HK-2 (cell line): ENCODE data around the gene PIGU.
"Not testable (repeated sequence)": the region's sequence is repeated elsewhere in the genome, so short reads cannot be mapped to it uniquely, and the experiment has no call there.

ENCODE experiments used
- DNase-seq: peaks from one replicate; pipeline ENCODE4 v3.0.0-alpha.2; 2018; ENCODE audit not compliant: unreplicated experiment

Gene PIGU

DNA sequence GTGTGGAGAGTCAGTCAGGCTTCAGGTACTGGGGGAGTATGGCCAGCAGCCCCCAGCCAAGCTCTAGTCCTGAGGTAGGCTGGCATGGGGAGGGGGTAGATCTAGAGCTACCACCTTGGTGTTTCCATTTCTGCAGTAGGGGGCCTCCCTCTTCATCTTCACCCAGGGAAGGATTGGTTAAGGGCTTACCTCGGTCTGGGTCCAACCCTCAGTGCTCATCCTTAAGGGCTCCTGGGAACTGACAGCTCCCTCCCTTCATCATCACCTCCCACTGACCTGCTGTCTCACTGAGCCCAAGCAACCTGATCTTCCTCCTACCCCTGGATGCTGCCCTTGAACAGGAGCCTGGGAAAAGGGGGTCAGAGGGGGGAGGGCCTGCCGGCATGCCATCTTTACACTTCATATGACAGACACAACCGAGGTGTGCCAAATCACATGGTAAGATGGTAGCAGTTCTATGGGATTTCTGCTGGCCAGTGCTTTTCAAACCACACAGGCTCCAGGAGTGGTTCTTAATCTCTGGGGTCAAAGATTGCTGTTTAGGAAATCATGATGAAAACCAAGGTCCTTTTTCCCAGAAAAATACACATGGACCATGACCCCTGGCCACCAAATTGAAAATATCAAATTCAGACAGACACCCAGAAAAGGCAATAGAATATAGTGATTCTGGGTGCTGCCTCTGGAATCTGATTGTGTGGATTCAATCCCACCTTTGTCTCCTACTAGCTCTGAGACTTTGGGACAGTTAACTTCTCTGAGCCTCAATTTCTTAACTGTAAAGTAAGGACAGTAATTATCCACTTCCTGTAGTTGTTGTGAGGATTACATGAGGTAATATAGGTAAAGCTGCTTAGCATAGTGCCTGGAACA lies 30.3 kb upstream of the PIGU start:
- no peak for DNase-seq

DNA sequence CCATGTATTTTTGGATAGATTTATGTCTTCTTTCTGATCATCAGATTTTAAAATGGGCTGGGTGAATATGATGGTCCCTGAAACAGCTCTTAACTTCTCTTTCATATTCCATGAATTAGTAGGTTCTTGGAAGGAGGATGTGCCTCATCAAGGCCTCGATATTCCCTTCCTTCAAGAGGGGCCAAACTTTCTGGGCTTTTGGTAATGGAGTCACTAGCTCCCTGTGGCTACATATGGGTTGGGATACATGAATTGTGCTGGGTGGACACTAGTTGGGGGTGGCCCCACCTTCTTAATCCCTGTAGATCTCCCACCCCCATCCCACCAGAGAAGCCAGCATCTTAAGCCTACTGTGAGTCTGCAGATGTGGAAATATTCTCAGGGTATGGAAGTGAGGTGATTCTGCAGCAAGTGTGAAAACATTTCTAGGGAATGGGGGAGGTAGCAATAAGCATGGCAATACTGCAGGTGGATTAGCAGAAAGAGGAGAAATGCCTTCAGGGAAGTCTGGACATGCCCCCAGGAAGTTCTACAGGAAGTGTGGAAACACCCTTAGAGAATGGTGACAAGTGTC lies 29.5 kb upstream of the PIGU start:
- no peak for DNase-seq

DNA sequence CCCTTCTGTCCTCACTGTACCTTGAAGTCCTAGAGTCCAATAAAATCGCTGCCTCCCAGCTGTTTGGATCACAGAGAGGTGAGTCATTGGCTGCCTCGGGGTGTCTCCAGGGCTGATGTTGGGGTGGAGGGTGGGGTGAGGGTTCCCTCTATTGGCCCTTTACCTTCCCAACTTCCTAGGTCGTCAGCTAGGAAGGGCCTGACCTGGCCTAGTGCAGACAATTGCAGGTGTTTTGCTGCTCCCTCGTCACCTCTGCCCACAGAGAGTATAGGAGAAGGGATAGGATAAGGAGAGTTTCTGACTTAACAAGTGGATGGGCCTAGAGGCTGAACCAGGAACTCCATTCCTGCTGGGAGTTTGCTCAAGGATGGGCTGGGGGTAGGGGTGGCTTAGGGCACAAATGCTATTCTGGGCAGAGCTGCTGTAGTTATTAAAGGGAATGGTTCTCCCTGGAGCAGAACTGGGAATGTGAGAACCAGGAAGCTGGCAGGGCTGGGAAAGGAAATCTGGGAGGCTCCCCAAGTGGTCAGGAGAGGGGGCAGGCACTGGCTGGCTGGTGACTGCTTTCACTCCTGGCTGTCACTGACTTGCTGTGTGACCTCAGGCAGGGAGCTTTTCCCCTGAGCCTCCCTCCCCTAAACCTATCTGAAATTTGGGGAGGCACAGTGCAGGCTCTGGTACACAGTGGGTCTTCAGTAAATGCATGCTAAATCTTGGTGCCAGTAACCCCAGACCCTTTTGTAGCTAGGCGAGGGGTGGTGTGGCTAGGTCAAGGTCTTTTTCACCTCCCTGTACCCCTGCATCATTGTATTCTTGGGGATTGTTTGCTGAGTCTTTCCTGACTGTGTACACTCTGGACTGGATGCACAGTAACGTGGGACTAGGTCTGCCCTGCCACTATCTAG lies 28.8 kb upstream of the PIGU start:
- DNase-seq: peak; percentile 30

DNA sequence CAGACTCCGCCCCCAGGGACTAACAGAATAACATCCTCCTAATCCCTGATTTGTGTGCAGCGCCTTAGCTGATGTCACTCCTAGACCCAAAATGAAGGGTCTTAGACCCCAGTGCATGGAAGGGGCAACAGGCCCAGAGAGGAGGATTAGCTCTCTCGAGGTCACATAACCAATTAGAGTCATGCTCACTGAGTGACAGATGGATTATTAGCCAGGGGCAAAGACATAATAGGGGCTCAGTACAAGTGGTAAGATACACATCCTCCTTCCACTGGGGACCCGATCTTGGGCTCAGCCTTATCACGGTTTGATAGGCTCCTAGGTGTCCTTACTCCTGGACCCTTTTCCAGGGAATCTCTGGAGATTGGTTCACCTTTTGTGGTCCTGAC lies 28.1 kb upstream of the PIGU start:
- DNase-seq: no peak

DNA sequence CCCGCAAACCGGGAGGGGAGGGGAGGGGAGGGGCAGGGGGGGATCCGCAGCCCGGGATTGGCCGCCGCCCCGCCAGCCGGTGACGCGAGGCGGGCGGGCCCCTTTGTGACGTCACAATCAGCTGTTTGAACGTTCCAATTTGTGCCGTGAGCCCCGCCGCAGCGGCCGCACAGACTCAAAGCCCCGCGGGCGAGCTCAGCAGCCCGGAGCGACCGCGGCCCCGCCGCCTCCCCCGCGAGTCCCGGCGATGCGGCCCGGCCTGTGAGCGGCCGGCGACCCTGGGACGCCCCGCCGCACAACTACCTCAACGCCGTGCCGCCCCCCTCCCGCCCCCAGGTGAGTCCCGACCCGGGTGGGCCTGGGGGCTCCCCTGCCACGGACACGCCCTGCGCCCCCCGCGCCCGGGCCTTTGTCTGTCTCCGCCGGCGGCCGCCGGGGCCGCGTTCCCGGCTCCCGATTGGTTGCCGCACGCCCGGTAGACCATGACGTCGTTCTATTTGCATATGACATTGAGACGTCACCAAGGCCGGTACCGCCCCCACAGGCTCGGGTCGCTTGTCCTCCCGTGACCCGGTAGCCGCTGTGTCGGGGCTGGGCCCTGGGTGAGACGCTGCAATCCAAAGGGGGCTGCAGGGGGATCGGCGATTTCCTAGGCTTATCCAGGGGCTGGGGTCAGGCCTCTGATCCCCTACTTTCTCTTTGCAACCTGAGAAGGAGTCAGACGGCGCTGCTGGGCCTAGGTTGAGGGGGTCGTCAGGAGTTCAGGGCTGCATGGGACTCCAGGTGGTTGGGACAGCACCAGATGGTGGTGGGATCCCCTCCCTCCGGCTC lies 27.5 kb upstream of the PIGU start, which contains the start of gene TP53INP2:
Gene TP53INP2 (plus strand): TSS at position 168 of the 831 bp plus-strand sequence. CDS start 4,396 bp downstream, outside the sequence.
- peak; percentile 81 for DNase-seq

DNA sequence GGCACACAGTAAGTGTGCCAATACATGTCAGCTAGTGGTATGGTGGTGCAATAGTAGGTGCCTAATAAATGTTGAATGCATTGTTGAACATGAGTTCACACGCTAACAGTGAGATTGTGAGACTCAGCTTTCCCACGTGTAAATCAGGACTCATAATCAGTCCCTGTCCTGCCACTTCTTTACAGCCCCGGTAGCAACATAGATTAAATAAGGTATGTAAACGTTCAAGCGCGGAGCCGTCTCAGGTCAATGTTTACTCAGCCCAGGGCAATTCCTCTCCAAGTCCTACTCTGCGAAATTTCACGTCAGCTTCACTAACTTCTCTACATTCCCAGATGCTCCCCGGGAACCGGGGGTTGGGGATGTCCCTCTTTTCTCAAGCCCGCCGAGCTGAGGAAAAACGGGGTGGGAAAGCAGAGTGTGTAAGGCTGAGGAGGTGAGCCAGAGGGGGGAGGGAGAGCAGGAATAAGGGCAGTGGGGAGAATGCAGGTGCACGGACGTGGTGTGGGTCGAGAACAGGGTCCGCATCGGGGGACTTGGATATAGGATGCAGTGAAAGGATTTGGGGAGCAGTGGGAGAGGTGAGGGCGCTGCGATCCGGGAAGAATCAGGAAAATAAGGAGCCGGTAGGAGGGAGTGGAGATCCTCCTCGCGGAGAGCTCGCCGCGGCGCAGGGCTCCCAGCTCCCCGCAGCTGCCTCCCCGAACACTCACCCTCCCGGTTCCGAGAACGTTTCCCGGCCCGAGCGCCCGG lies 26.7 kb upstream of the PIGU start:
- peak; percentile 39 for DNase-seq

DNA sequence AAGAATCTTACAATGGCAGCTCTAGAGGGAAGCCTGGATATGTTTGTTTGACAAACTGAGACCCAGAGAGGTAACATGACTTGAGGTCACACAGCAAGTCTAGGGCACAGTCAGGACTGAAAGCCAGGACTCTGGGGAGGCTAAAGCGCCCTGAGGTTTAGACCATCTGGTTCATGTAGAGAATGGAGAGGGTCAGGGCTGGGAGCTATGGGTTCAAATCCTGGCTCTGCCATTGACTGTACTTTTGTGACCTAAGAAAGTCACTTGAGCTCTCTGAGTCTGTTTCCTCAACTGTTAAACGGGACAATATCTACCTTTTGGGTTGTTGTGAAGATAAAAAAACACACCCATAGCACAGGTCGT lies 26.1 kb upstream of the PIGU start:
- no peak for DNase-seq

DNA sequence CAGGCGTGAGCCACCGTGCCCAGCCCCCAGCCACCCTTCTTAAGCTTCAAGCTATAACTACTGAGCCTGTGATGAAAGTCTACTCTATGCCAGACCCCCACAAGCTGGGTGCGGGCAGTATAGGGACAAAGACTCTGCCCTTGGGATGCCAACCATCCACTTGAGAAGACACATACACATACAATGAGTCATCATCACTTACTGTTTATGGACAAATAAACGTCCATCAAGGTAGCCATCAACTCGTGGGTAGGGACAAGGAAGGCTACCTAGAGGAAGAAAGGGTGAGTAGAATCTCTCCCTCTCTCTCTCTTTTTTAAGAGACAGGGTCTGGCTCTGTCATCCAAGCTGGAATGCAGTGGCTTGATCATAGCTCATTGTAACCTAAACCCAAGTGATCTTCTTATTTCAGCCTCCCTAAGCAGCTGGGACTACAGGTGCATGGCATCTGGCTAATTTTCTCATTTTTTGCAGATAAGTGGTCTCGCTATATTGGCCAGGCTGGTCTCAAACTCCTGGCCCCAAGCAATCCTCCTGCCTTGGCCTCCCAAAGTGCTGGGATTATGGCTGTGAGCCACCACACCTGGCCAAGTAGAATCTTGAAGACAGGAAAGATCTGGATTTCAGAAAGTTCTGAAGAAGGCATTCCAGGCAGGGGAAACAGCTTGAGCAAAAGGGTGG lies 24.7 kb upstream of the PIGU start:
- DNase-seq: no peak

DNA sequence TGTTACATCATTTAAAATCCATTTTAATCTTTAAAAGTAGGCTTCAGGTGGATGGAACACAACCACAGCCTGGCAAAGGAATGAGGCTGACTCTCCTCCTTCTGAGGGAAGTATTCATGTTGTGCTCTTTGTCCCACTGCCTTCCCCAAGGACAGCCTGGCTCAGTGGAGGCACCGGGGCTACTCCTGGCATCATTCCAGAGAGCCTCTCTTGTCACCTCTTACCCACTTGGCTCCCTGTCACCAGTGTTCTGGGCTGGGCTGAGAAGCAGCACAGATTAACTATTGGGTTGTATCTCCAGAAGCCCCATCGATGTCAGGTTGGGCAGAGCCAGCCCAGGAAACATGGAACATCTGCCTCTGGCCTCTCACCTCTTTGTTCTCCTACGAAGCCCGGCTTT lies 16.5 kb upstream of the PIGU start:
- DNase-seq: no peak

DNA sequence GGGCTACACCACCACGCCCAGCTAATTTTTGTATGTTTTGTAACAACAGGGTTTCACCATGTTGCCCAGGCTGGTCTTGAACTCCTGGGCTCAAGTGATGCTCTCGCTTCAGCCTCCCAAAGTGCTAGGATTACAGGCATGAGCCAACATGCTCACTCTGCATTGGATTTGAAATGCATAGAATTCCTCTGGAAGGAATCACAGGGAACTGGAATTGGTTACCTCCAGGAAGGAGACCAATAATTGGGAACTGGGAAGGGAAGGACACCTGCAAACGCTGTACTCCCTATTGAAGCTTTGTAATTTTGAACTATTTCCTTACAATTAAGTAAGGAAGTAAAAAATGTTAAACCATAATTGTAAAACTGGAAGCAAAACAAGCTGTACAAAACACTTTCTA lies 14.9 kb upstream of the PIGU start:
- no peak for DNase-seq

DNA sequence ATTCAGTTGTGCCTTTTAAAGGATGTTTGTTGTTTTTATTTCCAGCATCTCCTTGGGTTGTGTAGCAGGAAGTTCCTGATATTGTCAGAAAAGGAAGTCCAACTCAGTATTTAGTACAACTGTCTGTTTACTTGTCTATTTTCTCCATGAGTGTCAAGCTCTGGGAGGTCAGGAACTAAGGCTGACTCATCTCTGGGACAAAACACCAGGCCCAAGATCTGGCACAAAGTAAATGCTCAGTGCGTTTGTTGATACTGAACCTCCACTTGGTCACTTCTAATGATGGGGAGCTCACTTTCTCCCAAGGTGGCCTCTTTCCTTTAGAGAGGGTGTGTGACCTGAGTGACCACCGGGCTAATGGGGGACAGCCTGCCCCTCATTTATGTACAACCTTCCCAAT lies 12.6 kb upstream of the PIGU start:
- no peak for DNase-seq

DNA sequence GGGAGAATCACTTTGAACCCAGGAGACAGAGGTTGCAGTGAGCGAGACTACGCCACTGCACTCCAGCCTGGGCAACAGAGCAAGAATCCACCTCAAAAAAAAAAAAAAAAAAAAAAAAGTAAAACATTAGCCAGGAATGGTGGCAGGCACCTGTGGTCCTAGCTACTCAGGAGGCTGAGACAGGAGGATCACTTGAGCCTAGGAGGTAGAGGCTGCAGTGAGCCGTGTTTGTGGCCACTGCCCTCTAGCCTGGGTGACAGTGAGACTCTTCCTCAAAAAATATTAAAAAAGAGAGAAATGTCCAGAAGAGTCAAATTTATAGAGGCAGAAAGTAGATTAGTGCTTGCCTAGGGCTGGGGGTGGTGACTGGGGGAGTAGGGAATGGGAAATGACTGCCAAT lies 6.8 kb upstream of the PIGU start:
- no peak for DNase-seq

DNA sequence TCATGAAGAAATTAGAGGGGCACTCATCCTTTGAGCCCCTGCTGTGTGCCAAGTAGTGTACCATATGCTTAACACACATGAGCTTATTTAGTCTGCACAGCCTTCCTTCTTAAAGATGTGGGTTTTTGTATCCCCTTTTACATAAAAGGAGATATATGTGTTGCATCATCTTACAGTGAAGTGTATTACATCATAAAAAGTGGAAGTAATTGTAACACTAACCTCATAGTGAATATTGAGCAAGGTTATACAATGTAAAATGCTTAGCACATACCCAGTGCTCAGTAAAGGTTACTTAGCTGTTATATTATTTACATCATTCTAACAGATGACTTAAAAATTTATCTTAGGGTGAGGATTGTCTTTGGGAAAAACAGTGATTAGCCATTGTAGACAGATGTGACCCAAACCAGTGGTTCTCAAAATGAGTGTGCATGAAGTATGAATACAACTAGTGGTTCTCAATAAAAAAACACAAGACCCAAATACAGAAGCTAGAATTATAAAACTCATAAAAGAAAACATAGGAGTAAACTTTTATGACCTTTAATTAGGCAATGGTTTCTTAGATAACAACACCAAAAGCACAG lies 3.8 kb upstream of the PIGU start:
- DNase-seq: no peak

DNA sequence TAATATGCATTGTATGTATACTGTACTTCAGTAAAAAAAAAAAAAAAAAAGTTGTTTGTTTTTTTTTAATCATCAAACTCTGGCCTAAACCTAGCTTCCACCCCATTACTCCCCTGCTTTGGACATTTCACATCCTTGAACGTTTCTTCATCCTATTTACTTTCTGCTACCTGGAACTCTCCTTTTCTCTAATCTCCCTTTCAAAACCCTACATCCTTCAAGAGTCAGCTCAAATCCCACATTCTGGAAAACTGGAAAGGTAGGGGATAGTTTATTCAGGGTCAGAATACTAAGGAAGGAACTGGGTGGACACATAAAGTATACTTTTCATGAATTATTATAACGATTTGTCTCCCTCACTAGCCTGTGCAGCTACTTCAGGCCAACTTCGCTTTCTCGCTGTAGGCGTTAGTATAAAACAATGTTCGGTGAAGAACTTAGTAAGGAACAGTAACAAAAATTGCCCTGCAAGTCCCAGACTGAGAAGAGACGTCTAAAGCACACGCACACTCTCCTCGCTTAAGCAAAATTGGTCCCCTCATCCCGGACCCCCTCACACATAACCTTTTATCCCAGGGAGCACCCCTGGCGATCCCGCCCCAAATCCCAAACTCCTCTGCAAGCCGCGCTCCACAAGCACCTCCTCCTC lies 775 bp downstream of the PIGU start:
- DNase-seq: no peak

DNA sequence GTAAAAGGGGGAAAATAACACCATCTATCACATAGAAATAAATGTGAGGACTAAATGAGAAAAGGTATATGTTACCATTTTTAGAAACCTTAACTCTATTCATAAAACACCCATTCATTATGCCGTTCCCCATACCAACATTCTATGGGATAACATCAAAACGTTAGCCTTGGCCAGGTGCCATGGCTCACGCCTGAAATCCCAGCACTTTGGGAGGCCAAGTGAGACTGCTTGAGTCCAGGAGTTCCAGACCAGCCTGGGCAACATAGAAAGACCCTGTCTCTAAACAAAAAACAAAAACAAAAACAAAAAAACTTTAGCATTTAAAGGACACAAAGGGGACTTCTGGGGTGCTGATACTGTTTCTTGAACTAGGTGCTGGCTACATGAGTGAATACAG lies 1.3 kb downstream of the PIGU start:
- DNase-seq: no peak

DNA sequence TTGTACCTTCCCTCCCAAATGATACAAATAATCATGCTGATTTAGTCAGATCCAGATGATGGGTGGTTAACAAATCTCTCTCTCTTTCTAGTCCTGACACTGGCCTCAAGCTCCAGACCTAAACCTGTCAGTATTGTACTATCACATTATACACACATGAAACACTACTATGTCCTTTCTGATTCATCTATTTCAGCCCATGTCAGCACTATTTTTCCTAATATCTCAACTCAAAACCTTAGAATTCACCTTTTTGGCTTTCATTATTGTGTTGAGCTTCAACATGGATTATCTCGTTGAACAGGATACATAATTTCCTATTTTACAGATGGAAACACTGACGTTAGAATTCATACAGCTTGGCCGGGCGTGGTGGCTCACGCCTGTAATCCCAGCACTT lies 3.5 kb downstream of the PIGU start:
- no peak for DNase-seq

DNA sequence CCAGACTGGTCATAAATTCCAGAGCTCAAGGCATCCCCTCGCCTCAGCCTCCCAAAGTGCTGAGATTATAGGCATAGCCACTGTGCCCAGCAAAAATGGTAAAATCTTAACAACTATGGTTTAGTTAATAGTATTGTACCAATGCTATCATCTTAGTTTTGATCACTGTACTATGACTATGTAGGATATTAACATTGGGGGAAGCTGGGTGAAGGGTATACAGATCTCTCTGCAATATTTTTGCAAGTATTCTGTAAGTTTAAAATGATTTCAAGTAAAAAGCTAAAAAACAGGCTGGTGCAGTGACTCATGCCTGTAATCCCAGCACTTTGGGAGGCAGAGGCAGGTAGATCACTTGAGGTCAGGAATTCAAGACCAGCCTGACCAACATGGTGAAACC lies 7.8 kb downstream of the PIGU start:
- no peak for DNase-seq

DNA sequence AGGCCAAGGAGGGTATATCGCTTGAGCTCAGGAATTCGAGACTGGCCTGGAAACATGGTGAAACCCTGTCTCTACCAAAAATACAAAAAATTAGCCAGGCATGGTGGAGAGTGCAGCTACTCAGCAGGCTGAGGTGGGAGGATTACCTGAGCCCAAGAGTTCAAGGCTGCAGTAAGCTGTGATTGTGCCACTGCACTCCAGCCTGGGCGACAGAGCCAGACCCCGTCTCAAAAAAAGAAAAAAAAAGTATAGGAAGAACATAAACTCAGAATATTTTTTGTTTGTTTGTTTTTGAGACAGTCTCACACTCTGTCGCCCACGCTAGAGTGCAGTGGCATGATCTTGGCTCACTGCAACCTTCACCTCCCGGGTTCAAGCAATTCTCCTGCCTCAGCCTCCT lies 12.1 kb downstream of the PIGU start:
- not testable (repeated sequence) for DNase-seq

DNA sequence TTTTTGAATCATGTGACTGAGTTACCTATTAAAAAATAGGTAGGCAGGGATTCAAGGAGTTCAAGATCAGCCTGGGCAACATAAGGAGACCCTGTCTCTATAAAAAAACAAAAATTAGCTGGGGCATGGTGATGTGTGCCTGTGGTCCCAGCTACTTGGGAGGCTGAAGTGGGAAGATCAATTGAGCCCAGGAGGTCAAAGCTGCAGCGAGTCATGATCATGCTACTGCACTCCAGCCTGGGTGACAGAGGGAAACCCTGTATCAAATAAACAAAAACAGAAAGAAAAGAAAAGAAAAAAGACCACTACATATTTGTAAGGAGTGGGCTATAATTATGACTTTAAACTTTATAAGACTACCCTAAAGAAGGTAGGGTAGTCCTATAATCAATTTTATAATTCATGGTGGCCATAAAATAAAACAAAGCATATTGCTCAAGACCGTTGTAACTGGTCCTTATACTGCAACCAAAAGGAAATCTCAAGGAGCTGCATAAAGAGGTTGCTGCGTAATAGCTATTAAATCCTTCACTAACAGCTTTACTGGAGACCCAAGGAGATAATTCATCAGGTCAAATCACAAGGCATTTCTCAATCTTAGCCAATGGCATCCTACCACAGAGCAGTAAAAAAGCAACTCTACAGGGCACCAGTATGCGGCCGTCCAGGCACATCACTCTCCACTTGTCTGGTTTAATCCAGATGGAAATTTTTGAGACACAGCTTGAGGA lies 13.5 kb downstream of the PIGU start:
- no peak for DNase-seq
